Measurements from ENCODE around the gene PAOX. TPM values are rescaled to one million over a fixed set of nuclear protein-coding genes. Genes with fewer than 3 reads are reported as not detected.
A peak's percentile ranks its signal among the peaks of the same experiment; 100 is the strongest.

PAOX gene
- total RNA-seq, 1 donor from 2014 or later, result 16.9 TPM

- H3K9me3 Mint-ChIP-seq, result no peaks in the 10 kb centered on the region
- CTCF ChIA-PET, result no interaction called here
- DNase-seq (no peak), ATAC-seq (ENCODE audit: low read depth) (no peak)
- H3K27me3 Mint-ChIP-seq, result no peaks in the 10 kb centered on the region
- H3K4me3 Mint-ChIP-seq, result peak overlapping the region; percentile 79
- no peaks in the 10 kb centered on the region for H3K36me3 Mint-ChIP-seq (ENCODE audit: low read depth)
- intact Hi-C loops (cut with micrococcal nuclease), result loop anchor here (1.0 to 2.0 kb wide), 3 partner anchors 20 to 38 kb away; partner anchors contain the start of genes CALY, MTG1 and PAOX
- H3K27ac Mint-ChIP-seq, result no peak overlapping the region
- TF ChIP-seq, protein P1, sequence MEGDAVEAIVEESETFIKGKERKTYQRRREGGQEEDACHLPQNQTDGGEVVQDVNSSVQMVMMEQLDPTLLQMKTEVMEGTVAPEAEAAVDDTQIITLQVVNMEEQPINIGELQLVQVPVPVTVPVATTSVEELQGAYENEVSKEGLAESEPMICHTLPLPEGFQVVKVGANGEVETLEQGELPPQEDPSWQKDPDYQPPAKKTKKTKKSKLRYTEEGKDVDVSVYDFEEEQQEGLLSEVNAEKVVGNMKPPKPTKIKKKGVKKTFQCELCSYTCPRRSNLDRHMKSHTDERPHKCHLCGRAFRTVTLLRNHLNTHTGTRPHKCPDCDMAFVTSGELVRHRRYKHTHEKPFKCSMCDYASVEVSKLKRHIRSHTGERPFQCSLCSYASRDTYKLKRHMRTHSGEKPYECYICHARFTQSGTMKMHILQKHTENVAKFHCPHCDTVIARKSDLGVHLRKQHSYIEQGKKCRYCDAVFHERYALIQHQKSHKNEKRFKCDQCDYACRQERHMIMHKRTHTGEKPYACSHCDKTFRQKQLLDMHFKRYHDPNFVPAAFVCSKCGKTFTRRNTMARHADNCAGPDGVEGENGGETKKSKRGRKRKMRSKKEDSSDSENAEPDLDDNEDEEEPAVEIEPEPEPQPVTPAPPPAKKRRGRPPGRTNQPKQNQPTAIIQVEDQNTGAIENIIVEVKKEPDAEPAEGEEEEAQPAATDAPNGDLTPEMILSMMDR (IDR thresholded peaks at IDR 0.05), result no peak
- POLR2A ChIA-PET, result interaction anchor here (0.7 to 3.0 kb wide), 9 partner anchors 9 to 38 kb away, joined by 3 to 19 read pairs (median 8); partner anchors contain the start of genes CALY, ECHS1, MTG1 and PAOX
- H3K4me1 Mint-ChIP-seq, result peaks cover 25% of the 10 kb centered on the region
Observed at GRCh38 chr10:133356549-133357284, 22.3 kb upstream of the PAOX start.

- ATAC-seq (ENCODE audit: low read depth) (peak; percentile 87), DNase-seq (peak; percentile 82)
- POLR2A ChIA-PET, result interaction anchor here (0.6 to 3.0 kb wide), 11 partner anchors 9 to 80 kb away, joined by 3 to 19 read pairs (median 8); partner anchors contain the start of genes CALY, ECHS1, MTG1 and PAOX
- no peaks in the 10 kb centered on the region for H3K9me3 Mint-ChIP-seq
- H3K36me3 Mint-ChIP-seq (ENCODE audit: low read depth), result peaks cover 8% of the 10 kb centered on the region
- peak within 1 kb of the TSS; percentile 80 for H3K4me3 Mint-ChIP-seq
- intact Hi-C loops (cut with micrococcal nuclease), result loop anchor here (1.0 to 2.0 kb wide), 5 partner anchors 16 to 37 kb away; partner anchors contain the start of genes CALY, ECHS1, MTG1 and PAOX
- H3K27me3 Mint-ChIP-seq, result no peaks in the 10 kb centered on the region
- H3K4me1 Mint-ChIP-seq, result peaks cover 31% of the 10 kb centered on the region
- H3K27ac Mint-ChIP-seq, result peak within 1 kb of the TSS; percentile 69
- TF ChIP-seq, protein P1 (IDR thresholded peaks at IDR 0.05), result no peak
- CTCF ChIA-PET, result interaction anchor here (0.6 kb wide), 1 partner anchor 28 kb away, joined by 3 read pairs; no protein-coding TSS in a partner anchor
Observed at GRCh38 chr10:133357285-133358161, 21.5 kb upstream of the PAOX start, which contains the start of gene FUOM. TSS of gene FUOM (minus strand) at chr10:133358019. CDS start at chr10:133358007, 12 bp downstream.

DNA sequence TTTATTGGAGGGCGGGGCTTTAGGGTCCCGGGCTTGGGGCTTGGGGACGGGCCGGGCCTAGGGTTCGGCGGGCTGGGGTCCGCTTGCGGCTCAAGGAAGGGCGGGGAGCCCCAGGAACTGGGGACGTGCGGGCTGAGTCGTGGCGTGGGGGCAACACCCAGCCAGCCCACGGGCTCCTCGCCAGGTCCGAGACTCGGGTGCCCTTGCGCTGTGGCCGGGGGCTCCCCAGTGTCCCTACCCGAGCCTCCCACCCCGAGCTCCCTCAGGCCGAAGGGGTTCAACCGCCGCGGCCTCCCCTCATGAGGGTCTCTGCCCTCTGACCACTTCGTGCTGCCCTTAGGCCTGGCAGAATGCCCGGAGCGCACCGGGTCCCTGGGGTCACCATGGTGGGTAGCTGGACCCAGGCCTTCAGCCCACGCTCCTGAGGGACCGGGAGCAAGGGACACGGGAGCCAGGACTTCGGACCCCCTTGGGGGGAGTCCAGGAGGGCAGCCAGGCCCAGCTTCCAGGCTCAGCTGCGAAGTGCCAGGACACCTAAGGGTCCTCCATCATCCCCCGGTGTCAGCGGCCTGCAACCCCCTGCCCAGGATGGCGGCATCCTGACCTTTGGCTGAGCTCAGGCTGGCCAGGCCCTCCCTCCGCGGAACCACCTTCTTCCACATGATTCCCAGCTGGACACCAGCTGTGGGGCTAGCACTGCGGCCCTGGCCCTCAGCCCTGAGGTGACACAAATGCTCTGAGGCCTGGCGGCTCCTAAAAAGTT is 20.7 kb upstream of the PAOX start:
- POLR2A ChIA-PET, result interaction anchor here (0.6 to 3.0 kb wide), 10 partner anchors 11 to 81 kb away, joined by 4 to 19 read pairs (median 8); partner anchors contain the start of genes CALY, ECHS1, MTG1 and PAOX
- Mint-ChIP-seq H3K27ac (no peak overlapping the region), H3K36me3 (ENCODE audit: low read depth) (peaks cover 15% of the 10 kb centered on the region), H3K4me1 (peaks cover 31% of the 10 kb centered on the region), H3K4me3 (no peak overlapping the region), H3K9me3 (no peaks in the 10 kb centered on the region), H3K27me3 (no peaks in the 10 kb centered on the region)
- intact Hi-C loops (cut with micrococcal nuclease), result loop anchor here (1.0 kb wide), 2 partner anchors 15 to 31 kb away; partner anchors contain the start of gene ECHS1
- TF ChIP-seq, protein P1 (IDR thresholded peaks at IDR 0.05), result no peak
- CTCF ChIA-PET, result no interaction called here
- DNase-seq, result no peak
- ATAC-seq (ENCODE audit: low read depth), result no peak

GRCh38 chr10:133358925-133359310 is 20.1 kb upstream of the PAOX start:
- Mint-ChIP-seq H3K36me3 (ENCODE audit: low read depth) (peaks cover 15% of the 10 kb centered on the region), H3K27me3 (no peaks in the 10 kb centered on the region), H3K9me3 (no peaks in the 10 kb centered on the region), H3K4me3 (no peak overlapping the region), H3K27ac (no peak overlapping the region), H3K4me1 (peaks cover 31% of the 10 kb centered on the region)
- POLR2A ChIA-PET, result interaction anchor here (1.9 to 3.0 kb wide), 2 partner anchors 14 to 23 kb away, joined by 8 to 19 read pairs; partner anchors contain the start of genes CALY and ECHS1
- CTCF ChIA-PET, result no interaction called here
- no peak for DNase-seq
- no peak for ATAC-seq (ENCODE audit: low read depth)
- intact Hi-C loops (cut with micrococcal nuclease), result loop anchor here (1.0 kb wide), 2 partner anchors 14 to 30 kb away; partner anchors contain the start of gene ECHS1
- TF ChIP-seq, protein P1 (IDR thresholded peaks at IDR 0.05), result no peak
